Measurements from ENCODE around the gene ZNF195.
A peak's percentile ranks its signal among the peaks of the same experiment; 100 is the strongest.

DNA sequence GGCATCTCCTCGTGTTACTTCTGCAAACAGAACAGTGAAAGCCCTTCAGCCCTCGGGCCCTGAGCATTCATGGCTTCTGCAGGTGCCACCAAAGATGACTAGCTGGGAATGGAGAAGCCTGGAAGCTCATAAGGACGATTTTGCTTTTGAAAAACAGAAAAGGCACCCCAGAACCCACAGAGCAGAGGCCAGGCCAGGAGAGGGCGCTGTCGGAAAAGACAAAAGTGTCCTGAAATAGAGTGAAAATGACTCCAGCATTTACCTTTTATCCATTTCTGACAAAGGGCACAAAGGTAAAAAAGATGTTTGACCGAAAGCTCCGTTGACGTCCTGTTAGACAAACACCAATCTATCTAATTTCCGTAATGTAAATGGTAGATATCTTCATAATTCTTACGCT lies 37.6 kb downstream of the ZNF195 start:
- TF ChIP-seq CTCF (IDR thresholded peaks at IDR 0.05; ENCODE audit: low read depth, low read length) (peak; percentile 81), EZH2phosphoT487 (IDR thresholded peaks at IDR 0.05; ENCODE audit: low read depth) (no peak)
